OCI-LY7 (cell line): ENCODE measurements around the gene BACH2.

ENCODE experiments used
- CTCF ChIP-seq: fragments of 200-600 bp; sonication (generic); conservative IDR thresholded peaks from 2 replicates; pipeline ENCODE4 v1.5.1; 2014; ENCODE audit warnings: mild to moderate bottlenecking, antibody characterized with exemption, low read length, moderate library complexity, mixed read lengths
- EZH2phosphoT487 ChIP-seq: fragments of 200-600 bp; sonication (generic); IDR thresholded peaks from 2 replicates; pipeline ENCODE4 v1.6.1; 2018; ENCODE audit warnings: low read depth, borderline replicate concordance, mild to moderate bottlenecking, mixed run types, antibody characterized with exemption, low read length, moderate library complexity, mixed read lengths

- TF ChIP-seq CTCF (no peak), EZH2phosphoT487 (no peak)
Measured at GRCh38 chr6:90028066-90028778, 268.4 kb downstream of the BACH2 start.
